HG02970 (cell line): ENCODE results near the gene FAM124A.
"Not testable (repeated sequence)": the region's sequence is repeated elsewhere in the genome, so short reads cannot be mapped to it uniquely, and the experiment has no call there.

ENCODE experiments used
- ATAC-seq: cut with Tn5 transposase; IDR thresholded peaks from one replicate; pipeline ENCODE4 v1.9.1; 2021; ENCODE audit warnings: mild to moderate bottlenecking, moderate library complexity, moderate number of reproducible peaks; ENCODE audit not compliant: unreplicated experiment, low FRiP score

FAM124A gene

GRCh38 chr13:51262501-51263211 lies 40.5 kb downstream of the FAM124A start:
- ATAC-seq, result no peak

GRCh38 chr13:51266642-51267041 lies 44.4 kb downstream of the FAM124A start:
- no peak for ATAC-seq

GRCh38 chr13:51267622-51268021 lies 45.4 kb downstream of the FAM124A start:
- no peak for ATAC-seq

- ATAC-seq, result no peak
Observed at GRCh38 chr13:51269039-51269438, 46.8 kb downstream of the FAM124A start.

- no peak for ATAC-seq
Observed at GRCh38 chr13:51270623-51271415, 48.6 kb downstream of the FAM124A start.

- no peak for ATAC-seq
Observed at GRCh38 chr13:51271528-51272085, 49.4 kb downstream of the FAM124A start.

- no peak for ATAC-seq
Observed at GRCh38 chr13:51275101-51275500, 52.9 kb downstream of the FAM124A start.

GRCh38 chr13:51276636-51277035 lies 54.4 kb downstream of the FAM124A start:
- ATAC-seq, result no peak

- no peak for ATAC-seq
Observed at GRCh38 chr13:51277928-51278327, 55.7 kb downstream of the FAM124A start.

GRCh38 chr13:51278426-51279130 lies 56.4 kb downstream of the FAM124A start:
- ATAC-seq, result no peak

- no peak for ATAC-seq
Observed at GRCh38 chr13:51280379-51280940, 58.3 kb downstream of the FAM124A start.

- ATAC-seq, result no peak
Observed at GRCh38 chr13:51282322-51282721, 60.1 kb downstream of the FAM124A start.

GRCh38 chr13:51282923-51283322 lies 60.7 kb downstream of the FAM124A start:
- ATAC-seq, result not testable (repeated sequence)

- ATAC-seq, result no peak
Observed at GRCh38 chr13:51283371-51283770, 61.2 kb downstream of the FAM124A start.

- no peak for ATAC-seq
Observed at GRCh38 chr13:51284339-51284738, 62.1 kb downstream of the FAM124A start.

GRCh38 chr13:51286135-51287002 lies 64.2 kb downstream of the FAM124A start:
- no peak for ATAC-seq

- ATAC-seq, result no peak
Observed at GRCh38 chr13:51287758-51288157, 65.6 kb downstream of the FAM124A start.

GRCh38 chr13:51288254-51288653 lies 66.1 kb downstream of the FAM124A start:
- not testable (repeated sequence) for ATAC-seq

- ATAC-seq, result no peak
Observed at GRCh38 chr13:51291341-51291740, 69.1 kb downstream of the FAM124A start.
